Measurements from ENCODE around the gene POU6F2.

Gene POU6F2

DNA sequence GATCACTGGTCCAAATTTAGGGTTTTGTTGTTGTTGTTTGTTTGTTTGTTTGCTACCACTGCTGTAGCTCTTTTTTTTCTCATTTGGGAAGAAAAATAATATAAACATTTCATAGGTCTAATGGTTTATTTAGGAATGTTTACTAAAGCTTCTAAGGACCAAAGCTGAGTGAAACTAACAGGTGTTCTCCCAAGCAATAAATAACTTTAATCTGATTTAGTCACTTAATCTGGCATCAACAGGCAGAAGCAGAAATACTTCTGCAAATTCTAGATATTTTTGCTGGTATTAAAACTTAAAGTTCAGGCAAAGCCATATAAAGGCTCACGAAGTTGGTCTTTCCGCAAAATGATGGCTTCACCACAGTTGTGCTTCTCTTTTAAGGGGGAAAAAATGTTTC lies 444.0 kb downstream of the POU6F2 start:
- in situ Hi-C loops (cut with HindIII; ENCODE audit: low sequenced_read_pairs), result no loop called here

GRCh38 chr7:39428221-39428620 lies 450.5 kb downstream of the POU6F2 start:
- in situ Hi-C loops (cut with HindIII; ENCODE audit: low sequenced_read_pairs), result no loop called here

DNA sequence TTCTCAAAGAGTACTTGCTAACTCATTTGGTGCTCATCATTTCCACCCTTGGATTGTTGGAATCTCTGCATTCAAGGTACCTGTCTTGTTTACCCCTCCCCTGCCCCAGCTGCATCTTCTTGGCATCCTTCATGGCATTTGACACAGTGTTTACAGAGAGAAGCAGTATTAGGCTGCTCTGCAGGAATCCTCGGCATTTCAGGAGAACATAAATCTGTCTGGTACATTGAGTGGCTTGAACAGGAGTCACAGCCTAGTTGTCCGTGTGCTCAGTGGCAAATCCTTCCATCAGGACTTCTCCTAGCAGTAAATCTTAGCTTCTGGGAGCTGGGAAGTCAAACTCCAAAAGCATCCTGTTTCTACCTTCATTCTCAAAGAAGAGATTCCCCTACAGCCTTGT lies 451.7 kb downstream of the POU6F2 start:
- in situ Hi-C loops (cut with HindIII; ENCODE audit: low sequenced_read_pairs), result no loop called here

DNA sequence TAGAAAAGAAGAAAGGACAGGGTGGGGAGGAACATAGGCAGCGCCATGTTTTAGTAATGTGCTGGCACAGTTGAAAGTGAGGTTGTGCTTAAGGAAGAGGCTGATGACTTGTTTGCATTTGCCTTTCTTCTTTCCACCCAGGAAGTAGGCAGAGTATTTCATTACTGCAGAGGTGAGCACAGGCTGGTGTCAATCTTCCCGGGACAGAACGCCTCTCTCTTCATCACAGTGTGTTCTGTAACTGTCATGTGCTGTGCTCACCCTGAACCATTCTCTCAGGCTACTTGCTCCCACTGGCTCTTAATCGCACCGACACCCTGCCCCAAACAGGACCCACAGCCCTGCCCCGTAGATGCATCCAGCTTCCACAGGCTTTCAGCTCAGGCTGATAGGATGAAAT lies 452.7 kb downstream of the POU6F2 start:
- in situ Hi-C loops (cut with HindIII; ENCODE audit: low sequenced_read_pairs), result no loop called here

- in situ Hi-C loops (cut with HindIII; ENCODE audit: low sequenced_read_pairs), result no loop called here
Observed at GRCh38 chr7:39430909-39431641, 453.4 kb downstream of the POU6F2 start.

- in situ Hi-C loops (cut with HindIII; ENCODE audit: low sequenced_read_pairs), result no loop called here
Observed at GRCh38 chr7:39432368-39432767, 454.7 kb downstream of the POU6F2 start.

DNA sequence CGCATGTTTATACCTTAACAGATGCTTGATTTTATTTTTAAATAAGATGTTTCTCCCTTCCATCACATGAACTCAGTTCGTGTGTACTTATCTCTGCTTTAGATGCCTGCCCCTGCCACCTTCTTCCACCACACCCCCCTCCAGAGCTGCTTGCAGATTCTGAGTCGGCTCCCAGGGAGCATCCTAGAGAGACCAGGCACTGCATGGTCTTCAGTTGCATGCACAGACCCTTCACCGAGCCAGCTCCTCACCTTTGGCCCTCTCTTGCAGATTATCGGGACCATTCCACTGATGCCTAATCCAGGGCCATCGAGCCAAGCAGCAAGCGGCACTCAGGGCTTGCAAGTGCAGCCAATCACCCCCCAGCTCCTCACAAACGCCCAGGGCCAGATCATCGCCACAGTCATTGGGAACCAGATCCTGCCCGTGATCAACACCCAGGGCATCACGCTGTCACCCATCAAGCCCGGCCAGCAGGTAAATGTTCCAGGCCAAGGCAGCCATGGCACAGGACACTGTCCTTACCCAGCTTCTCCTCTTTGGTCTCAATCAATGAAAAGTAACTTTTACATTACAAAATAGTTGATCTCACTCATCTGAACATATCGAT lies 455.2 kb downstream of the POU6F2 start:
- in situ Hi-C loops (cut with HindIII; ENCODE audit: low sequenced_read_pairs), result no loop called here

DNA sequence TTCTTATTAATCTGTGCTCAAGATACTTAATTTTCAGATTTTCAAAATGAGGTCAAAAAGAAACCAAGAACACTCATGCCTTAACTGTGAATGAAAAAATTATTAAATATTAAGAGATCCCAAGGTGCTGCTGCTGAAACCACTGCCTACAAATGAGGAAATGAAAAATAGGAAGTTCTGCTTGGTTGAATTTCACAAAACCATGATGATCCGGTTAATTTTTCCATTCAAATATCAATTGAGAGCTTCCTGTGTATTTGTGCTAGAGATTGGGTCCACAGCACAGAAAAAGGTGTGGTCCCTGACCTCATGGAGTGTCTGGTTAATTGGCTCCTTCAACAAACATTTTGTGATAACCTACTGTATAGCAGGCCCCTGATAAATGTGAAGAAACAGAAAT lies 455.8 kb downstream of the POU6F2 start:
- in situ Hi-C loops (cut with HindIII; ENCODE audit: low sequenced_read_pairs), result no loop called here

GRCh38 chr7:39434012-39434411 lies 456.3 kb downstream of the POU6F2 start:
- in situ Hi-C loops (cut with HindIII; ENCODE audit: low sequenced_read_pairs), result no loop called here

GRCh38 chr7:39446546-39446945 lies 468.8 kb downstream of the POU6F2 start:
- in situ Hi-C loops (cut with HindIII; ENCODE audit: low sequenced_read_pairs), result no loop called here

GRCh38 chr7:39451901-39452300 lies 474.2 kb downstream of the POU6F2 start:
- in situ Hi-C loops (cut with HindIII; ENCODE audit: low sequenced_read_pairs), result loop anchor here (25.0 kb wide), 1 partner anchor 640 kb away; no protein-coding TSS in a partner anchor

DNA sequence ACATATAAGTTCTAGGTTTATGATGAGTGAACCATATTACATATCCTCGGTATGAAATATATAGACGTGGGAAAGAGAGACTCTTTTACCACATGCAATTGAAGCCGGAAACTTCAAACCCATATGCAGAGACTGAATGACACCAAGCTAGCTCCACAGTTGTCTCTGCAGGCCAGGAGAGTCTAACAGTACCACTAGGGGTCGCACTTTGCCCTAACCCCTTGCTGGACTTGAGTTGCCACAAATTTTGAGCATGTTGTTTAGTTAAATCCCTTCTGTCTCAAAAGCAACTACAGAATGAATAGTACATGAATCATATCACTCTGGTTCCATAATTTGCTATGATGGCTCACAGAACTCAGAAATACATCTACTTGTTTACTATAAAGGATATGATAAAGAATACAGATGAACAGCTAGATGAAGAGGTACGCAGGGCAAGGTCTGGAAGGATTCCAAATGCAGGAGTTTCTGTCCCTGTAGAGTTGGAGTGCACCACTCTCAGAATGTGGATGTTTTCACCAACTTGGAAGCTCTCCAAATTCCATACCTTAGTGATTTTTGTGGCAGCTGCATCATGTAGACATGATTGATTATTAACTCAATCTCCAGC lies 476.1 kb downstream of the POU6F2 start:
- in situ Hi-C loops (cut with HindIII; ENCODE audit: low sequenced_read_pairs), result loop anchor here (25.0 kb wide), 1 partner anchor 642 kb away; no protein-coding TSS in a partner anchor

GRCh38 chr7:39458061-39458745 lies 480.5 kb downstream of the POU6F2 start:
- in situ Hi-C loops (cut with HindIII; ENCODE audit: low sequenced_read_pairs), result loop anchor here (25.0 kb wide), 1 partner anchor 646 kb away; no protein-coding TSS in a partner anchor

DNA sequence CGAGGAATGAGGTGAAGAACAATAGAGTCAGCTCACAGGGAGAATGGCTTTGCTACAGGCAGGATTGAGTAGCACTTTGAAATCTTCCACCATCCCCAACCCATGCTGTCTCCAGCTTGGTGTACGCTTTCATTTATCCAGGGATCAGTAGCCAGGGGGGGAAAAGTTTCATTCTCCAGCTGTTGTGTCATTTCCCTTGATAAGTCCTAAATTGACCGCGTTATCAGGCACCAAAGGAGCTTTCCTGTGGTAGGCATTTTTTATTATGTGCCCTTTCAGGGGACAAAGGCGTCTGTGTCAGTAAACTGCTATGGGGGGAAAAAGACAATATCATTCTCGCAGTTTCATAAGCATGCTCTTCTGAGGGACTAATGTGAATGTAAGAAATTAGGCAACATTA lies 481.9 kb downstream of the POU6F2 start:
- in situ Hi-C loops (cut with HindIII; ENCODE audit: low sequenced_read_pairs), result loop anchor here (25.0 kb wide), 1 partner anchor 647 kb away; no protein-coding TSS in a partner anchor

DNA sequence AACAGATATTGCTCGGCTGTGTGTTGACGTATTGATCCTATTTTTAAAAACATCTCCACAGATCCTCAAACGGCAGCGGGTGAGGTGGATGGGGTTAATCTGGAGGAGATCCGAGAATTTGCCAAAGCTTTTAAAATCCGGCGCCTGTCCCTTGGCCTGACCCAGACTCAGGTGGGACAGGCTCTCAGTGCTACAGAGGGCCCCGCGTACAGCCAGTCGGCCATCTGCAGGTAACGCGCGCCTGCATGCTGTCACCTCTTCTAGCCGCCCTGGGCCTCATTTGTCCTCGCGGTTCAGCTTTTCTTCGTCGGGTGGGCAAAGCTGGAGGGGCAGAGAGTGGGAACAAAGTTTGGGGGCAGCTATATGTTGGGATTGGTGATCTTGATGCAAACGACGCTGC lies 482.8 kb downstream of the POU6F2 start:
- in situ Hi-C loops (cut with HindIII; ENCODE audit: low sequenced_read_pairs), result loop anchor here (25.0 kb wide), 1 partner anchor 648 kb away; no protein-coding TSS in a partner anchor

DNA sequence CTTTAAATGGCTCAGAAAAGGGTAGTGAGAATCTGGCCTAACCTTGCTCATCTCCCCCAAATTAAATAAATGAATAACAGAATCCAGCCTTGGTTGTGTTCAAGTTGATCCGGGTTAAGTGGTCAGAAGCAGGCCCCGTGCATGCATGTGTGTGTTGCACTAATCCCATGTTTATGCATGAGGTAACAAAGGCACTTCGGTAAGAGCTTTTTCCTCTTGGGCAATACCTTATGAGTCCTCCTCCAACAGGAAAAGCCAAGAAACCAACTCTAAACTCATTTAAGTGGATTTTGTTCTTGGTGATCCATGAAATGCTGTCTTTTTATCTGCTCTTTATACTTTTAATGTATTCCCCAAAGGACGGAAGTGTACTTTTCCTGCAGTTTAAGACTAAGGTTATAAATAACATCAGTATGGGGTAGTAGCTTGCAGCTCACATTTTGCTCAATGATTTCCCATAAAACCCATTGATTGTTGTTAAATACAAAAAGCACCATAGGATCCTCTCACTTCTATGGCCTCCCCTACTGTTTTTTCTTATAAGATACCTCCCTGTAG lies 483.6 kb downstream of the POU6F2 start:
- in situ Hi-C loops (cut with HindIII; ENCODE audit: low sequenced_read_pairs), result loop anchor here (25.0 kb wide), 1 partner anchor 649 kb away; no protein-coding TSS in a partner anchor

GRCh38 chr7:39463252-39463651 lies 485.5 kb downstream of the POU6F2 start:
- in situ Hi-C loops (cut with HindIII; ENCODE audit: low sequenced_read_pairs), result loop anchor here (25.0 kb wide), 1 partner anchor 651 kb away; no protein-coding TSS in a partner anchor

- in situ Hi-C loops (cut with HindIII; ENCODE audit: low sequenced_read_pairs), result loop anchor here (25.0 kb wide), 1 partner anchor 652 kb away; no protein-coding TSS in a partner anchor
Observed at GRCh38 chr7:39464350-39465054, 486.8 kb downstream of the POU6F2 start.

DNA sequence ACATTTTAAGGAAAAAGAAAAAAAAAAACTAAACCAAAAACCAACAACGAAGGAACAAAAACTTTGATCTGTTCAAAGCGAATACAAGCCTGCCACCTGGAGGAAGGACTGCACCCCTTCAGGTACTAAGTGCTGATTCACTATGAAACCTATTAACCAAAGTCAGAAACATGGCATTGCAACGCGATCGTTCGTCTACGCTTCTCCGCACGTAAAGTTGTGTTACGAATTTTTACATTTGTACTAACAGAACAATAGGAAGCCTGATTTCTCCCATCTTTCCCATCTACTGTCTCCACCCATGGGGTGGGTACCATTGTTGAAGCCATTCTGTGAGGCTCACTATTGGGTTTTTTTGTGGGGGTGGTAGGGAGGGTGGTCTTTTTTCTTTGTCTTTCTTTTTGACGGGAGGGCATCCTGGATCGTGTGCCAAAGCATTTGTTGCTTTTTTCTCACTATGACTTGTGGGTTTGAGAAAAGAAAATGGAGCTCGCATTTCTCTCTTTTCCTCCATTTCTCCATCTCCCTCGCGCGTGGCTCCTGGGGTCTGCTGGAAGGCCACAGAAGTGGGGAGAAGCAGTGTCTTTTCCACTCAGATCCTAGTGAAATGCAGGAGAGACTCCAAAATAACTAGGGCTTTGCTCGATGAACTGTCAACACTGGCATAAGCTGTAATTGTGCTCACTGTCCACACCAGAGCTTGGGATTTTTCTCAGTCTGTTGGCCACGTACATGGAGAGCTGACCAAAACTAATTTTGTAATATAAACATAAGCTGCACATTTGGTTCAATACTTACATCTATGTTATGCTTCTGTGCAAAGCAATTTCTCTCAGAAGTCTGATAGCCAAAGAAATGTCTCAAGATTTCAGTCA lies 487.6 kb downstream of the POU6F2 start:
- in situ Hi-C loops (cut with HindIII; ENCODE audit: low sequenced_read_pairs), result loop anchor here (25.0 kb wide), 1 partner anchor 653 kb away; no protein-coding TSS in a partner anchor
